HepG2 (cell line): ENCODE data around the gene DDX10. TPM values are rescaled to one million over a fixed set of nuclear protein-coding genes. Genes with fewer than 3 reads are reported as not detected.
"Not testable (repeated sequence)": the region's sequence is repeated elsewhere in the genome, so short reads cannot be mapped to it uniquely, and the experiment has no call there.

Experiments
- ATAC-seq: fragments of 200-7000 bp; cut with Tn5 transposase; 3 replicates; pipeline ENCODE4 v1.9.1; 2020; ENCODE audit warnings: mild to moderate bottlenecking, moderate library complexity
- BruUV-seq: library from RNA; stranded (reverse); fragments of 400-500 nt; replicated peaks from 2 replicates; lab custom pipeline; 2021; lab: Mats Ljungman, UMichigan
- CTCF ChIA-PET: fragments of 300-600 bp; formaldehyde crosslinking; extraction: SDS; loops from one replicate; lab custom pipeline; 2021; ENCODE audit warnings: low total read pairs, inconsistent platforms, low intra/inter-chr PET ratio; lab: Yijun Ruan, JAX
- POLR2A ChIA-PET: fragments of 350-600 bp; sonication (Branson Sonifier 250); formaldehyde crosslinking; loops from one replicate; lab custom pipeline; 2020; ENCODE audit warnings: antibody characterized with exemption, inconsistent platforms; lab: Yijun Ruan, JAX
- DNase-seq: peaks from one replicate; pipeline ENCODE4 v3.0.0-alpha.2; 2015; ENCODE audit warnings: low spot score
- FAIRE-seq: peaks from 3 replicates; lab custom pipeline; 2011; peaks lifted over from hg19 to GRCh38; lab: Jason Lieb, UNC
- H2AFZ ChIP-seq: one replicate; pipeline ENCODE4 v1.6.1; 2011; ENCODE audit warnings: low read length, inconsistent platforms
- H3K27ac ChIP-seq: fragments of 300-600 bp; 3 replicates; pipeline ENCODE4 v1.8.0; 2011; ENCODE audit warnings: mixed run types, mild to moderate bottlenecking, mixed read lengths, low read length, inconsistent platforms; ENCODE audit not compliant: insufficient read depth; ENCODE audit errors: extremely low read length
- H3K27me3 ChIP-seq, 2 experiments: fragments of 200-600 bp in 1 of 2; 2 replicates in 1 of 2; 3 replicates in 1 of 2; pipeline versions ENCODE4 v1.6.0 to v1.8.0; 2011; ENCODE audit warnings: low read length in 2 of 2, mild to moderate bottlenecking in 2 of 2, moderate library complexity in 2 of 2, inconsistent platforms in 1 of 2; ENCODE audit not compliant: insufficient read depth in 2 of 2, control insufficient read depth in 1 of 2
- H3K36me3 ChIP-seq, 2 experiments: fragments of 200-600 bp in 1 of 2; replicated peaks in 1 of 2; 2 replicates in 1 of 2; 3 replicates in 1 of 2; pipeline versions ENCODE4 v1.5.1 to v1.8.0; 2011; ENCODE audit warnings: low read length in 2 of 2, inconsistent platforms in 1 of 2; ENCODE audit not compliant: insufficient read depth in 2 of 2, control insufficient read depth in 1 of 2
- H3K4me1 ChIP-seq: 2 replicates; pipeline ENCODE4 v1.5.1; 2012; ENCODE audit warnings: low read length, inconsistent platforms; ENCODE audit not compliant: insufficient read depth
- H3K4me2 ChIP-seq: 2 replicates; pipeline ENCODE4 v1.6.0; 2011; ENCODE audit warnings: low read depth, low read length, inconsistent platforms
- H3K4me3 ChIP-seq, 3 experiments: fragments of 200-600 bp in 1 of 3; sonication (generic), shearing (Covaris generic) in 1 of 3; replicated peaks in 1 of 3; 2 replicates each; pipeline ENCODE4 v1.5.1; 2011 to 2016; ENCODE audit warnings: low read length in 3 of 3, inconsistent platforms in 2 of 3, low read depth in 2 of 3, mild to moderate bottlenecking in 2 of 3, control low read depth in 1 of 3, mixed read lengths in 1 of 3; ENCODE audit not compliant: insufficient read depth in 1 of 3
- H3K79me2 ChIP-seq: one replicate; pipeline ENCODE4 v1.6.1; 2011; ENCODE audit warnings: low read length, inconsistent platforms; ENCODE audit not compliant: insufficient read depth
- H3K9ac ChIP-seq: 2 replicates; pipeline ENCODE4 v1.6.0; 2011; ENCODE audit warnings: mild to moderate bottlenecking, low read depth, low read length, inconsistent platforms; ENCODE audit not compliant: insufficient read depth
- H3K9me3 ChIP-seq: 2 replicates; pipeline ENCODE4 v1.5.1; 2012; ENCODE audit warnings: mild to moderate bottlenecking, low read length
- H4K20me1 ChIP-seq: 2 replicates; pipeline ENCODE4 v1.6.0; 2011; ENCODE audit warnings: inconsistent platforms, mild to moderate bottlenecking, low read length, moderate library complexity; ENCODE audit not compliant: insufficient read depth
- ATF1 ChIP-seq: IDR thresholded peaks from 2 replicates; pipeline ENCODE4 v1.6.1; 2016; ENCODE audit warnings: mild to moderate bottlenecking, control low read depth
- ATF4 ChIP-seq, 2 experiments: fragments of 450-650 bp in 1 of 2; sonication (generic) in 1 of 2; formaldehyde crosslinking; IDR thresholded peaks; 2 replicates each; pipeline versions ENCODE4 v1.5.0 to v1.8.0; 2020 to 2022; ENCODE audit warnings: mild to moderate bottlenecking in 1 of 2, missing genetic modification reagents in 1 of 2
- CEBPB ChIP-seq: IDR thresholded peaks from 2 replicates; pipeline ENCODE4 v1.6.1; 2011; ENCODE audit warnings: low read depth, low read length, improper control_type of control experiment, borderline replicate concordance
- CEBPG ChIP-seq: IDR thresholded peaks from 2 replicates; pipeline ENCODE4 v1.6.1; 2016
- FOSL2 ChIP-seq: sonication (generic); formaldehyde crosslinking; IDR thresholded peaks from 2 replicates; pipeline ENCODE4 v1.4.0; 2020; ENCODE audit warnings: missing genetic modification reagents
- PRDM10 ChIP-seq: sonication (generic); formaldehyde crosslinking; IDR thresholded peaks from 2 replicates; pipeline ENCODE4 v1.4.0; 2020; ENCODE audit warnings: low read depth, missing genetic modification reagents
- SCMH1 ChIP-seq: sonication (generic); formaldehyde crosslinking; IDR thresholded peaks from 2 replicates; pipeline ENCODE4 v1.9.0; 2021; ENCODE audit warnings: missing genetic modification reagents, mild to moderate bottlenecking, borderline replicate concordance
- TGIF2 ChIP-seq: IDR thresholded peaks from 2 replicates; pipeline ENCODE4 v1.6.1; 2016; ENCODE audit warnings: control low read depth, missing compliant biosample characterization
- THAP11 ChIP-seq: IDR thresholded peaks from 2 replicates; pipeline ENCODE4 v1.6.1; 2016; ENCODE audit warnings: missing biosample characterization, missing genetic modification reagents
- ZBTB25 ChIP-seq: IDR thresholded peaks from 2 replicates; pipeline ENCODE4 v1.6.1; 2018; ENCODE audit warnings: missing genetic modification reagents
- ZNF253 ChIP-seq: sonication (generic); formaldehyde crosslinking; IDR thresholded peaks from 2 replicates; pipeline ENCODE4 v1.8.0; 2022; ENCODE audit warnings: mild to moderate bottlenecking, missing genetic modification reagents, borderline replicate concordance
- ZNF343 ChIP-seq: sonication (generic); formaldehyde crosslinking; IDR thresholded peaks from 2 replicates; pipeline ENCODE4 v1.4.0; 2020; ENCODE audit warnings: mild to moderate bottlenecking, missing genetic modification reagents
- ZNF724P ChIP-seq: sonication (generic); formaldehyde crosslinking; IDR thresholded peaks from 2 replicates; pipeline ENCODE4 v1.8.0; 2022; ENCODE audit warnings: missing genetic modification reagents, borderline replicate concordance
- ZSCAN21 ChIP-seq: sonication (generic); formaldehyde crosslinking; IDR thresholded peaks from 2 replicates; pipeline ENCODE4 v1.8.0; 2022; ENCODE audit warnings: mild to moderate bottlenecking, missing genetic modification reagents, moderate library complexity, borderline replicate concordance
- WGBS: methylation state at CpG from one replicate; pipeline ENCODE4 v1.1.6; 2017; ENCODE audit warnings: low lambda C conversion rate; 5-methylcytosine and 5-hydroxymethylcytosine counted together
- in situ Hi-C: cut with HindIII; loops from 2 replicates; pipeline ENCODE4 v1.10.0; 2017; ENCODE audit warnings: low pct_unique_long_range_greater_than_20kb; ENCODE audit not compliant: extremely low pct_ligation_motif_present
- intact Hi-C: fragments of 100-400 bp; cut with micrococcal nuclease; formaldehyde crosslinking; loops from one replicate; pipeline ENCODE4 v1.10.0; 2022; ENCODE audit not compliant: unreplicated experiment
- polyA plus RNA-seq, 8 experiments: library from polyadenylated mRNA; depleted of rRNA in 3 of 8; stranded (reverse) in 7 of 8; unstranded in 1 of 8; fragments of >200 nt; fragmentation: Illumina TruSeq in 4 of 8; extraction: Trizol in 4 of 8; gene quantifications; 2 replicates each; pipeline versions ENCODE4 v1.2.1 to v1.2.3, GENCODE V29; 2011 to 2016; ENCODE audit warnings: low read depth in 4 of 8, missing spikeins in 1 of 8, mixed read lengths in 1 of 8; ENCODE audit not compliant: insufficient read depth in 1 of 8
- total RNA-seq, 5 experiments: library from RNA; depleted of rRNA; stranded (reverse); fragments of >200 nt; fragmentation: Illumina TruSeq; extraction: Trizol; gene quantifications; 2 replicates each; pipeline ENCODE4 v1.2.3, GENCODE V29; 2016; ENCODE audit warnings: low read depth in 1 of 5

The DDX10 gene
- total and polyA plus RNA-seq, 2 of the 13 experiments (the other 11 are each of a cell fraction or from before 2014, with no cell fraction given) = 17.0 to 32.0 TPM

GRCh38 chr11:108775324-108775723 lies 110.5 kb downstream of the DDX10 start:
- Histone ChIP-seq H3K36me3 (no peaks in the 10 kb centered on the region), H3K9me3 (no peaks in the 10 kb centered on the region), H3K27ac (no peak overlapping the region), H3K4me1 (peaks cover 6% of the 10 kb centered on the region), H3K9ac (no peak overlapping the region), H3K27me3 (no peaks in the 10 kb centered on the region), H3K4me3 (no peak overlapping the region), H4K20me1 (no peaks in the 10 kb centered on the region), H3K4me2 (no peak overlapping the region), H2AFZ (no peak overlapping the region), H3K79me2 (no peaks in the 10 kb centered on the region)
- TF ChIP-seq ATF1 (CRISPR knock-in tag) (no peak), CEBPG (peak; percentile 74), ZNF724P (CRISPR knock-in tag) (no peak), ATF4 (CRISPR knock-in tag; IDR thresholded peaks at IDR 0.05) (peak in 1 of 2 experiments; percentile 75; a peak in 2 of 4 replicates), TGIF2 (CRISPR knock-in tag) (no peak), THAP11 (CRISPR knock-in tag) (no peak), ZBTB25 (CRISPR knock-in tag) (no peak), ZNF253 (no peak), CEBPB (peak; percentile 76; the same call in 1 of the 2 replicates), ZSCAN21 (CRISPR knock-in tag) (no peak), SCMH1 (CRISPR knock-in tag) (no peak), FOSL2 (CRISPR knock-in tag) (no peak), PRDM10 (no peak), ZNF343 (CRISPR knock-in tag) (no peak)
- intact Hi-C loops (no loop called here), in situ Hi-C loops (no loop called here)
- FAIRE-seq (no peak), DNase-seq (peak; percentile 25), ATAC-seq (peak; percentile 69)
- BruUV-seq = no TSS peak
- CTCF ChIA-PET = no interaction called here
- POLR2A ChIA-PET = no interaction called here
- WGBS = 97% methylated on average over 1 of the region's 1 CpG

- CTCF ChIA-PET, H3K4me2 ChIP-seq, in situ Hi-C loops, H3K27ac ChIP-seq, H2AFZ ChIP-seq, ATAC-seq, H3K36me3 ChIP-seq, FAIRE-seq, H4K20me1 ChIP-seq, H3K9ac ChIP-seq, POLR2A ChIA-PET, intact Hi-C loops, DNase-seq, BruUV-seq, H3K9me3 ChIP-seq, H3K79me2 ChIP-seq, H3K27me3 ChIP-seq, H3K4me3 ChIP-seq, H3K4me1 ChIP-seq: not testable (repeated sequence)
- WGBS = 95% methylated on average over 4 of the region's 4 CpGs
Observed at GRCh38 chr11:108779147-108779546, 114.3 kb downstream of the DDX10 start.
